Measurements from ENCODE around the gene NDUFA3. TPM values are rescaled to one million over a fixed set of nuclear protein-coding genes. Genes with fewer than 3 reads are reported as not detected.

Gene NDUFA3
- total and polyA plus RNA-seq, 2 donors (not counting 3 experiments of a cell fraction or from before 2014, with no cell fraction given), result 107 to 119 TPM

DNA sequence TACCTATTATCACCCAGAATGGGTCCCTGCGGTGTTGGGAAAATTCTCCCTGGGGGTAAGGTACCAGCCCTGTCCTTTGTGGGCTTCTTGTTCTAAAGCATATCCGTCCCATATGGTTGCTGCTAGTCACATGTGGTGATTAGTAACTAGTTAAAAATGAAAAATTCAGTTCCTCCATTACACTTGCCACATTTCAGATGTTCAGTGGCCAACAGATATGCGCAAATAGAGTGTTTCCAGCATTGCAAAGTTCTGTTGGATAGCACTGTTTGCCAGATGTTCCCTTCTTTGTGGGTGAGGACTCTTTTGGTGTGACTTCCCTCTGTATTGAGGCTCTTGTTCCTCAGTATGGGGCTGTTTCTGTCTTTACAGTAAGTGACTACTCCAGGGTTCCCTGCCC is 38.7 kb downstream of the NDUFA3 start:
- CTCF ChIA-PET, result no interaction called here
- H3K9me1 ChIP-seq (replicated peaks; ENCODE audit: control insufficient read depth, extremely low read depth, insufficient read depth, low read length), result no peaks in the 10 kb centered on the region
- H3K36me3 ChIP-seq (ENCODE audit: control insufficient read depth in 2 of 2, extremely low read depth in 1 of 2, insufficient read depth in 2 of 2, low read length in 2 of 2), result peaks cover 25 to 37% of the 10 kb centered on the region in 2 experiments
- no peak for FAIRE-seq
- H3K4me3 ChIP-seq (replicated peaks in 1 of 3; ENCODE audit: insufficient read depth in 1 of 3, low read depth in 1 of 3, low read length in 3 of 3), result no peak overlapping the region
- dilution Hi-C loops (cut with MboI; ENCODE audit: extremely low pct_ligation_motif_present, low sequenced_read_pairs), result no loop called here
- BruUV-seq (replicated peaks), result no TSS peak
- H2AFZ ChIP-seq (ENCODE audit: low read depth, low read length), result no peak overlapping the region
- H4K20me1 ChIP-seq (replicated peaks; ENCODE audit: control insufficient read depth, extremely low read depth, insufficient read depth, low read length), result no peaks in the 10 kb centered on the region
- H3K79me2 ChIP-seq (ENCODE audit: control insufficient read depth, insufficient read depth, low read length), result peaks cover 49% of the 10 kb centered on the region
- peaks cover 11% of the 10 kb centered on the region for H3K4me1 ChIP-seq (ENCODE audit: control insufficient read depth, extremely low read depth, insufficient read depth, low read length)
- intact Hi-C loops (cut with micrococcal nuclease), result no loop called here
- H3K27ac ChIP-seq (ENCODE audit: insufficient read depth, low read depth, low read length), result no peak overlapping the region
- TF ChIP-seq GATA2 (IDR thresholded peaks at IDR 0.05; ENCODE audit: insufficient read depth, insufficient read length, low read depth, low read length) (no peak), JUN (IDR thresholded peaks at IDR 0.05; ENCODE audit: borderline replicate concordance, insufficient read depth, insufficient read length, low read depth) (no peak), POLR2AphosphoS5 (IDR thresholded peaks at IDR 0.05; ENCODE audit: insufficient read depth, low read depth, low read length) (no peak), MYC (IDR thresholded peaks at IDR 0.05; ENCODE audit: low read depth, low read length) (no peak), EZH2 (IDR thresholded peaks at IDR 0.05; ENCODE audit: borderline replicate concordance, low read depth, low read length, severe bottlenecking) (no peak), POLR2A (IDR thresholded peaks at IDR 0.05; ENCODE audit: low read depth, low read length) (no peak), FOS (IDR thresholded peaks at IDR 0.05; ENCODE audit: borderline replicate concordance, insufficient read depth, low read length) (no peak)
- TF ChIP-seq, protein P1, sequence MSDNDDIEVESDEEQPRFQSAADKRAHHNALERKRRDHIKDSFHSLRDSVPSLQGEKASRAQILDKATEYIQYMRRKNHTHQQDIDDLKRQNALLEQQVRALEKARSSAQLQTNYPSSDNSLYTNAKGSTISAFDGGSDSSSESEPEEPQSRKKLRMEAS (IDR thresholded peaks at IDR 0.05; ENCODE audit: insufficient read depth, insufficient read length), result no peak
- TF ChIP-seq, protein P2, sequence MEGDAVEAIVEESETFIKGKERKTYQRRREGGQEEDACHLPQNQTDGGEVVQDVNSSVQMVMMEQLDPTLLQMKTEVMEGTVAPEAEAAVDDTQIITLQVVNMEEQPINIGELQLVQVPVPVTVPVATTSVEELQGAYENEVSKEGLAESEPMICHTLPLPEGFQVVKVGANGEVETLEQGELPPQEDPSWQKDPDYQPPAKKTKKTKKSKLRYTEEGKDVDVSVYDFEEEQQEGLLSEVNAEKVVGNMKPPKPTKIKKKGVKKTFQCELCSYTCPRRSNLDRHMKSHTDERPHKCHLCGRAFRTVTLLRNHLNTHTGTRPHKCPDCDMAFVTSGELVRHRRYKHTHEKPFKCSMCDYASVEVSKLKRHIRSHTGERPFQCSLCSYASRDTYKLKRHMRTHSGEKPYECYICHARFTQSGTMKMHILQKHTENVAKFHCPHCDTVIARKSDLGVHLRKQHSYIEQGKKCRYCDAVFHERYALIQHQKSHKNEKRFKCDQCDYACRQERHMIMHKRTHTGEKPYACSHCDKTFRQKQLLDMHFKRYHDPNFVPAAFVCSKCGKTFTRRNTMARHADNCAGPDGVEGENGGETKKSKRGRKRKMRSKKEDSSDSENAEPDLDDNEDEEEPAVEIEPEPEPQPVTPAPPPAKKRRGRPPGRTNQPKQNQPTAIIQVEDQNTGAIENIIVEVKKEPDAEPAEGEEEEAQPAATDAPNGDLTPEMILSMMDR (IDR thresholded peaks at IDR 0.05; ENCODE audit: extremely low read depth in 1 of 2, insufficient read depth in 1 of 2, low read depth in 1 of 2, low read length in 2 of 2), result no peak
- POLR2A ChIA-PET, result no interaction called here
- DNase-seq (ENCODE audit: low read depth, low spot score), result no peak
- no peaks in the 10 kb centered on the region for H3K9me3 ChIP-seq (replicated peaks; ENCODE audit: control insufficient read depth, insufficient read depth, low read length)
- H3K27me3 ChIP-seq (ENCODE audit: control insufficient read depth in 2 of 2, insufficient read depth in 2 of 2, low read length in 2 of 2), result no peaks in the 10 kb centered on the region
- H3K4me2 ChIP-seq (ENCODE audit: insufficient read depth, low read length), result no peak overlapping the region
- no peak overlapping the region for H3K9ac ChIP-seq (replicated peaks; ENCODE audit: extremely low read depth, insufficient read depth, low read length)

Data from endothelial cell of umbilical vein (primary cell).